ENCODE measurements around the gene GALE.
"Not testable (repeated sequence)": the region's sequence is repeated elsewhere in the genome, so short reads cannot be mapped to it uniquely, and the experiment has no call there.

Gene GALE

GRCh38 chr1:23792151-23792945, 8.2 kb downstream of the GALE start:
- no peak for DNase-seq (ENCODE audit: low read depth in 2 of 2)

- DNase-seq (ENCODE audit: low read depth in 2 of 2), result no peak
Measured at GRCh38 chr1:23791516-23792047, 9.0 kb downstream of the GALE start.

GRCh38 chr1:23790696-23791515, 9.6 kb downstream of the GALE start, which contains the start of gene LYPLA2:
TSS of gene LYPLA2 (plus strand) at chr1:23791145. CDS start at chr1:23792683, 1,538 bp downstream.
- DNase-seq (ENCODE audit: low read depth in 2 of 2), result peak; percentile 81 to 90

GRCh38 chr1:23788695-23789094, 11.9 kb downstream of the GALE start:
- no peak for DNase-seq (ENCODE audit: low read depth in 2 of 2)

GRCh38 chr1:23787701-23788100, 12.9 kb downstream of the GALE start:
- no peak for DNase-seq (ENCODE audit: low read depth in 2 of 2)

GRCh38 chr1:23784846-23785245, 15.7 kb downstream of the GALE start:
- no peak for DNase-seq (ENCODE audit: low read depth in 2 of 2)

GRCh38 chr1:23783141-23783540, 17.4 kb downstream of the GALE start:
- not testable (repeated sequence) for DNase-seq (ENCODE audit: low read depth in 2 of 2)

GRCh38 chr1:23779826-23780371, 20.7 kb downstream of the GALE start:
- no peak for DNase-seq (ENCODE audit: low read depth in 2 of 2)

- DNase-seq (ENCODE audit: low read depth in 2 of 2), result peak; percentile 67 to 71
Measured at GRCh38 chr1:23777979-23778814, 22.4 kb downstream of the GALE start, which contains the start of gene PITHD1. TSS of gene PITHD1 (plus strand) at chr1:23778418. CDS start at chr1:23778516, 98 bp downstream.

GRCh38 chr1:23776217-23776616, 24.3 kb downstream of the GALE start:
- DNase-seq (ENCODE audit: low read depth in 2 of 2), result no peak

- DNase-seq (ENCODE audit: low read depth in 2 of 2), result no peak
Measured at GRCh38 chr1:23774174-23774880, 26.2 kb downstream of the GALE start.

GRCh38 chr1:23772854-23773242, 27.7 kb downstream of the GALE start:
- DNase-seq (ENCODE audit: low read depth in 2 of 2), result no peak

- peak; percentile 67 to 88 for DNase-seq (ENCODE audit: low read depth in 2 of 2)
Measured at GRCh38 chr1:23772049-23772853, 28.3 kb downstream of the GALE start.

- no peak for DNase-seq (ENCODE audit: low read depth in 2 of 2)
Measured at GRCh38 chr1:23768733-23769132, 31.8 kb downstream of the GALE start.

- no peak for DNase-seq (ENCODE audit: low read depth in 2 of 2)
Measured at GRCh38 chr1:23763041-23763577, 37.4 kb downstream of the GALE start.

- DNase-seq (ENCODE audit: low read depth in 2 of 2), result no peak
Measured at GRCh38 chr1:23759277-23759676, 41.3 kb downstream of the GALE start.

- DNase-seq (ENCODE audit: low read depth in 2 of 2), result no peak
Measured at GRCh38 chr1:23757812-23758211, 42.7 kb downstream of the GALE start.

GRCh38 chr1:23756676-23757075, 43.9 kb downstream of the GALE start:
- DNase-seq (ENCODE audit: low read depth in 2 of 2), result no peak

GRCh38 chr1:23752909-23753308, 47.6 kb downstream of the GALE start:
- DNase-seq (ENCODE audit: low read depth in 2 of 2), result no peak
